ENCODE measurements around the gene MYLK3.

DNA sequence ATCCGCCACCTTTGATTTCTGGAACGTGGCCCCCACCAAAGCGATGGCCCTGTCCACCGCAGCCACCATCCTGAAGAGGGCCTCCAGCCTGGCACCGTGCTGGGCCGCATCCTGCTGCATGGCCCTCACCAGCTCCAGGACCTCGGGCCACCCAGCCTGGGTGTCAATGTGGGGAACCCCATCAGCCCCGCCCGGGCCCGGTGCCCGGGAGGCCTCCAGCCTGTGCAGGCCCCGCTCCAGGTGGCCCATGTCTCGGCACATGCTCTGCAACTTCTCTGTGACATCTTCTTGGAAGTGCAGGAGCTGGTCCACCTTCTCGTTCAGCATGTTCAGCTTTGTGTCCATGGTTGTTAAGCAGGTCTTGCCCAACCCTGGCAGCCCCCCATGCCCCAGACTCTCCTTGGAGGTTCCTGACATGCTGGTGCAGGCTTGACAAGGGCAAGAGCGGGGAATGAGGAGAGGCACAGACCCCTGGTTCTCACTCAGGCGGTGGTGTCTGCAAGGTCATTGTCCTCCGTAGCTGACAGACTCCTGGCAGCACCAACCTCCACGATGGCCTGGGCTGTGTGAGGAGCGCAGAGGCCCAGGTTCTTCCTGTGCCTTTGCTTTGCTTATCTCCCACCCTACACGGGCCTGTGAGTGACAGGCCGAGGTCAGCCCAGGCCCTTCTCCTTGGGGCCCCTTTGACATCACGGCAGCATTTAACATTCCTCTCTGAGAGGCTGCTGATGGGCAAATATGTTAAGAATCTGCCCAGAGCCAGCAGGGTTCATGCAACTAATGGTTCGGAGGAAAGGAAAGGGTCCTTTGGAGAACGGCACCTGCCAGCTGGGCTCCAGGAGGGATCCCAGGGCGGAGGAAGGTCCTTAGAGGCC lies at the start of gene MYLK3:
- TF ChIP-seq, protein P1, sequence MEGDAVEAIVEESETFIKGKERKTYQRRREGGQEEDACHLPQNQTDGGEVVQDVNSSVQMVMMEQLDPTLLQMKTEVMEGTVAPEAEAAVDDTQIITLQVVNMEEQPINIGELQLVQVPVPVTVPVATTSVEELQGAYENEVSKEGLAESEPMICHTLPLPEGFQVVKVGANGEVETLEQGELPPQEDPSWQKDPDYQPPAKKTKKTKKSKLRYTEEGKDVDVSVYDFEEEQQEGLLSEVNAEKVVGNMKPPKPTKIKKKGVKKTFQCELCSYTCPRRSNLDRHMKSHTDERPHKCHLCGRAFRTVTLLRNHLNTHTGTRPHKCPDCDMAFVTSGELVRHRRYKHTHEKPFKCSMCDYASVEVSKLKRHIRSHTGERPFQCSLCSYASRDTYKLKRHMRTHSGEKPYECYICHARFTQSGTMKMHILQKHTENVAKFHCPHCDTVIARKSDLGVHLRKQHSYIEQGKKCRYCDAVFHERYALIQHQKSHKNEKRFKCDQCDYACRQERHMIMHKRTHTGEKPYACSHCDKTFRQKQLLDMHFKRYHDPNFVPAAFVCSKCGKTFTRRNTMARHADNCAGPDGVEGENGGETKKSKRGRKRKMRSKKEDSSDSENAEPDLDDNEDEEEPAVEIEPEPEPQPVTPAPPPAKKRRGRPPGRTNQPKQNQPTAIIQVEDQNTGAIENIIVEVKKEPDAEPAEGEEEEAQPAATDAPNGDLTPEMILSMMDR (IDR thresholded peaks at IDR 0.05) = no peak
- TF ChIP-seq POLR2A (IDR thresholded peaks at IDR 0.05; ENCODE audit: low read depth) = no peak
- TF ChIP-seq POLR2AphosphoS5 (IDR thresholded peaks at IDR 0.05) = no peak
- TF ChIP-seq EP300 (IDR thresholded peaks at IDR 0.05) = no peak
